ENCODE results near the gene PRKD2.
"Not testable (repeated sequence)": the region's sequence is repeated elsewhere in the genome, so short reads cannot be mapped to it uniquely, and the experiment has no call there.

The PRKD2 gene

DNA sequence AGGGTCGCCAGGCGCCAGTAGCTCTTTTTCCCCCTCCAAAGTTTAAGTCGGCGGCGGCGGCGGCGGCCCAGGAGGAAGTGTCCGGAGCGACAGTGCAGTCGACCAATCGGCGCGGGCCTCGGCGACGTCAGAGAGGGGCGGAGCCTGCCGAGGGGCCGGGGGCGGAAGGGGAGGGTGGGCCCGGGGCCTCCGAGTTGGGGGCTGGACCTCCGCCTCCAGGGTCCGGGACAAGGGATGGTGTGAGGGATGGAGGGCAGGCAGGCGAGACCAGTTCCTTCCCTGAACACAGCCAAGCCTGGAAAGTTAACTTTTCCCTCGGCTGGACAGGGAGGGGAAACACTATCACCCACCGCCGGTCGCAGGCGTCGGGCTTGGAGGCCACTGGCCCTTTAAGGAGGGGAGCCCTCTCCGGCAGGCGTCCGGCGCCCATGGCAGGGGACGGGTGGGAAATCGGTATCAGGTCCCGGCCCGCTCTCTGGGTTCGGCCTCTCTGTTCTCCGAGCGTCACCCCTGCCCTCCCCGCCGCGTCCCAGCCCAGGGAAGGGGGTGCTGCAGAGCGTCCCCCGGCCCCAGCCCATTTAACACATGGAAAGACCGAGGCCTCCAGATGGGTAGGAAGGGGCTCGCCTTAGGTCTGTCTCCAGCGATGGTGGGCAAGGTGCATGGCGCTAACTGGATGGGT, at the start of gene PRKD2:
PRKD2 (minus strand) TSS at position 81 of the 682 bp plus-strand sequence. CDS start 744 bp downstream, outside the sequence.
- peak; percentile 82 for DNase-seq

DNA sequence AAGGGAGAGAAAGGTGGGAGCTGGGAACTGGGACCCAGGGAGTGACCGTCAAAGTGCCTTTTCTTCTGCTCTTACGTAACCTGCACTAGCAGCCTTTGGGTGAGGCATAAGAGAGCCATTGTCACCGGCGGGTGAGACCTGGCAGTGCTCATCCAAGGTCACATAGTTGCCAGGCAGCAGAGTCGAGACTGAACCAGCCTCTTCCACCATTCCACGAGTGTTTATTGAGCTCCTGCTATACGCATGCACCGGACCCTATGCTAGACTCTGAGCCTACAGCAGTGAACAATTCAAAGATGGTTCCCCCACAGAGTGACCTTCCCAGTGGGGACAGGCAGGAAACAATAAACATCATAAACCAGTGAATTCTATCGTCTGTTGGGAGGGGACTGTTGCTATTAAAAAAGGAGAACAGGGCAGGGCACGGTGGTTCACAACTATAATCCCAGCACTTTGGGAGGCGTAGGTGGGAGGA, 47.9 kb upstream of the PRKD2 start:
- no peak for DNase-seq

- no peak for DNase-seq
Observed at GRCh38 chr19:46762245-46762890, 45.5 kb upstream of the PRKD2 start.

- no peak for DNase-seq
Observed at GRCh38 chr19:46761418-46761831, 44.5 kb upstream of the PRKD2 start.

DNA sequence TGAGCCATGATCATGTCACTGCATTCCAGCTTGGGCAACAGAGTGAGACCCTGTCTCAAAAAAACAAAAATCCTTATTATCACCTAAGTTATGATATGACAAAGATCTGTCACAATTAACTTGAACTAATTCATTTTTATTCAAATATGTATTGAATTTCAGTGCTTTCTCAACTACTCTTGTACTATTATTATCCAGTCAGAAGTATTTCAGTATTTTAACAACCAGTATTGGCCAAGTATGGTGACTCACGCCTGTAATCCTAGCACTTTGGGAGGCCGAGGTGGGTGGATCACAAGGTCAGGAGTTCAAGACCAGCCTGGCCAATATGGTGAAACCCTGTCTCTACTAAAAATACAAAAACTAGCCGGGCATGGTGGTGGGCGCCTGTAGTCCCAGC, 44.0 kb upstream of the PRKD2 start:
- not testable (repeated sequence) for DNase-seq

DNA sequence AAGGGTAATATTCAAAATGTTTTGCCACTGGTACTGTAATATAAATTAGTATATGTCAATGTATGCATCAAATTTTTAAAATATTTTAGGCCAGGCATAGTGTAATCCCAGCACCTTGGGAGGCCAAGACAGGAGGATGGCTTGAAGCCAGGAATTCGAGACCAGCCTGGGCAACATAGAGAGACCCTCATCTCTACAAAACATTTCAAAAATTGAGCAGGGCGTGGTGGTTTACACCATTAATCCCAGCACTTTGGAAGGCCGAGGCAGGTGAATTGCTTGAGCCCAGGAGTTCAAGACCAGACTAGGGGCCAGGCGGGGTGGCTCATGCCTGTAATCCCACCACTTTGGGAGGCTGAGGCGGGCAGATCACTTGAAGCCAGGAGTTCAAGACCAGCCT, 43.4 kb upstream of the PRKD2 start:
- DNase-seq: no peak

GRCh38 chr19:46759817-46760333, 43.0 kb upstream of the PRKD2 start:
- DNase-seq: no peak

DNA sequence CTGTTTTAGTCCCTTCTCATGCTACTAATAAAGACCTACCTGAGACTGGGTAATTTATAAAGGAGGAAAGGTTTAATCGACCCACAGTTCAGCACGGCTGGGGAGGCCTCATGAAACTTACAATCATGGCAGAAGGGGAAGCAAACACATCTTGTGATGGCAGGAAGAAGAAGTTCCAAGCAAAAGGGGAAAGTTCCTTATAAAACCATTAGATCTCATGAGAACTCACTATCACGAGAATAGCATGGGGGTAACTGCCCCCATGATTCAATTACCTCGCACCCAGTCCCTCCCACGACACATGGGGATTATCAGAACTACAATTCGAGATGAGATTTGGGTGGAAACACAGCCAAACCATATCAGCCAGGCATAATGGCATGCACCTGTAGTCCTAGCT, 42.3 kb upstream of the PRKD2 start:
- no peak for DNase-seq

GRCh38 chr19:46756544-46756888, 39.6 kb upstream of the PRKD2 start:
- no peak for DNase-seq

DNA sequence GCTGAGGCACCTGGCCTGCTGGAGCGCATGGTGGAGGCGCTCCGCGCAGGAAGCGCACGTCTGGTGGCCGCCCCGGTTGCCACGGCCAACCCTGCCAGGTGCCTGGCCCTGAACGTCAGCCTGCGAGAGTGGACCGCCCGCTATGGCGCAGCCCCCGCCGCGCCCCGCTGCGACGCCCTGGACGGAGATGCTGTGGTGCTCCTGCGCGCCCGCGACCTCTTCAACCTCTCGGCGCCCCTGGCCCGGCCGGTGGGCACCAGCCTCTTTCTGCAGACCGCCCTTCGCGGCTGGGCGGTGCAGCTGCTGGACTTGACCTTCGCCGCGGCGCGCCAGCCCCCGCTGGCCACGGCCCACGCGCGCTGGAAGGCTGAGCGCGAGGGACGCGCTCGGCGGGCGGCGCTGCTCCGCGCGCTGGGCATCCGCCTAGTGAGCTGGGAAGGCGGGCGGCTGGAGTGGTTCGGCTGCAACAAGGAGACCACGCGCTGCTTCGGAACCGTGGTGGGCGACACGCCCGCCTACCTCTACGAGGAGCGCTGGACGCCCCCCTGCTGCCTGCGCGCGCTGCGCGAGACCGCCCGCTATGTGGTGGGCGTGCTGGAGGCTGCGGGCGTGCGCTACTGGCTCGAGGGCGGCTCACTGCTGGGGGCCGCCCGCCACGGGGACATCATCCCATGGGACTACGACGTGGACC, 39.1 kb upstream of the PRKD2 start:
- DNase-seq: no peak

DNA sequence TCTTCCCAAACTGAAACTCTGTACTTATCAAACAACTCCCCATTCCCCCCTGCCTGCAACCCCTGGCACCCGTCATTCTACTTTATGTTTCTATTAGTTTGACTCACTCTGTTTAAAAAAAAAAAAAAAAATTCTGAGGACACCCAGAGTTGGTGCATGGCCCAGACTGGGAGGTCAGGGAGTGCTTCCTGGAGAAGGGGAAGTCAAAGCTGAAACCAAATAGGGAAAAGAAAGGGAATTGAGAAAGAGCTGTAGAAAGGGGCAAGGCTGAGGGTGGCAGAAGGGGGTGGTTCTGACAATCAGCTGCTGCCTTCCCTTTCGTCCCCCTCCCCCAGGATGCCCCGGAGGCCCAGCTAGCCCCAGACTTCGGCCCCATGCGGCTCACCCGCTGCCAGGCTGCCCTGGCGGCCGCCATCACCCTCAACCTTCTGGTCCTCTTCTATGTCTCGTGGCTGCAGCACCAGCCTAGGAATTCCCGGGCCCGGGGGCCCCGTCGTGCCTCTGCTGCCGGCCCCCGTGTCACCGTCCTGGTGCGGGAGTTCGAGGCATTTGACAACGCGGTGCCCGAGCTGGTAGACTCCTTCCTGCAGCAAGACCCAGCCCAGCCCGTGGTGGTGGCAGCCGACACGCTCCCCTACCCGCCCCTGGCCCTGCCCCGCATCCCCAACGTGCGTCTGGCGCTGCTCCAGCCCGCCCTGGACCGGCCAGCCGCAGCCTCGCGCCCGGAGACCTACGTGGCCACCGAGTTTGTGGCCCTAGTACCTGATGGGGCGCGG, 38.4 kb upstream of the PRKD2 start:
- DNase-seq: no peak

DNA sequence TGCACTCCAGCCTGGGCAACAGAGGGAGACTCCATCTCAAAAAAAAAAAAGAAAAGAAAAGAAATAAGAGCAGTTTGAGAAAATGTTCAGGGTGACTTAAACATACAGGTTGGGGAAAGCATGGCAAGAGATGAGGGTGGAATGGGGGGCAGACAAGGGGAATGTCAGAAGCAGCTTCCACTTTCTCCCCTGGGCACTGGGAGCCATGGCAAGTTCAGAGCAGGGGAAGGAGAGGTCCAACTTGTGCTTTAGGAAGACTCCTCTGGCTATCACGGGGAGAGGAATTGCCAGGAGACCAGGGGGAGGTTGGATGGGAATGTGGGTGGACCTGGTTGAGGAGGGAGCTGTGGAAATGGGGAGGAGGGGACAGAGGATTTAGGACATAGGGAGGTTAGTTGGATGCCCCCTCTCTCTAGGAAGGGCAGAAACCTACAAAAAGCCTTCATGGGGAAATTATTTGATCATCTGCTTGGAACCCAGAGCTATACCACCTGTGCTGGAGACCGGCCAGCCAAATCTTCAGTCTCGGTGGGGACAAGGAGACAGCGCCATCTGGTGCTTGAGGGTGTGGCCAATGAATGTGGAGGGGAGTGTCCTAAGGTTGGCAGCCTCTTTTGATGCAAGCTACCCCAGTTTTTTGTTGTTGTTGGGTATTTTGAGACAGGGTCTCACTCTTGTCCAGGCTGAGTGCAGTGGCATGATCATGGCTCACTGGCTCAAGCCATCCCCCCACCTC, 36.7 kb upstream of the PRKD2 start:
- DNase-seq: peak; percentile 43

DNA sequence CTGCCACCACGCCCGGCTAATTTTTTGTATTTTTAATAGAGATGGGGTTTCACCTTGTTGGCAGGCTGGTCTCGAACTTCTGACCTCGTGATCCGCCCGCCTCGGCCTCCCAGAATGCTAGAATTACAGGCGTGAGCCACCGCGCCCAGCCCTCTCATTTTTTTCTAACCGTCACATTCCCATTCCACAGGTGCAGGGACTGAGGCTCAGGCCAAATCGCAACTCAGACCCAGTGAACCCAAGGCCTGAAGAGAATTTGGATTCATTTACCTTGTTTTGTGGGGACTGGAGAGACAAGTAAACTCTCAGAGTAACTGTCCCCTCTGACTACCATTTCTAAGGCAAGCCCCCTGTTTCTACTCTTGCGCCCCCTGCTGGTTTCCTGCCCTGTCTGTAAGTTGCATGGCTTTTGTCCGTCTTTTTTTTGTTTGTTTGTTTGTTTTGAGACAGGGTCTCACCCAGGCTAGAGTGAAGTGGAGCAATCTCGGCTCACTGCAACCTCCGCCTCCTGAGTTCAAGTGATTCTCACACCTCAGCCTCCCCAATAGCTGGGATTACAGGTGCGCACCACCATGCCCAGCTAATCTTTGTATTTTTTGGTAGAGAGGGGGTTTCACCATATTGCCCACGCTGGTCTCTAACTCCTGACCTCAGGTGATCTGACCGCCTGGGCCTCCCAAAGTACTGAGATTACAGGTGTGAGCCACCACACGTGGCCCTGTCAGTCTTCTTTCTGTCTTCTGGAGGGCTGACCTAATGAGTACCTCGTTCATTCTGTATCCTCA, 31.6 kb upstream of the PRKD2 start:
- DNase-seq: peak; percentile 54

GRCh38 chr19:46746281-46747057, 29.6 kb upstream of the PRKD2 start, which contains the start of gene STRN4:
STRN4 (minus strand) TSS chr19:46746450; CDS start chr19:46746430, 20 bp downstream.
- peak; percentile 39 for DNase-seq

DNA sequence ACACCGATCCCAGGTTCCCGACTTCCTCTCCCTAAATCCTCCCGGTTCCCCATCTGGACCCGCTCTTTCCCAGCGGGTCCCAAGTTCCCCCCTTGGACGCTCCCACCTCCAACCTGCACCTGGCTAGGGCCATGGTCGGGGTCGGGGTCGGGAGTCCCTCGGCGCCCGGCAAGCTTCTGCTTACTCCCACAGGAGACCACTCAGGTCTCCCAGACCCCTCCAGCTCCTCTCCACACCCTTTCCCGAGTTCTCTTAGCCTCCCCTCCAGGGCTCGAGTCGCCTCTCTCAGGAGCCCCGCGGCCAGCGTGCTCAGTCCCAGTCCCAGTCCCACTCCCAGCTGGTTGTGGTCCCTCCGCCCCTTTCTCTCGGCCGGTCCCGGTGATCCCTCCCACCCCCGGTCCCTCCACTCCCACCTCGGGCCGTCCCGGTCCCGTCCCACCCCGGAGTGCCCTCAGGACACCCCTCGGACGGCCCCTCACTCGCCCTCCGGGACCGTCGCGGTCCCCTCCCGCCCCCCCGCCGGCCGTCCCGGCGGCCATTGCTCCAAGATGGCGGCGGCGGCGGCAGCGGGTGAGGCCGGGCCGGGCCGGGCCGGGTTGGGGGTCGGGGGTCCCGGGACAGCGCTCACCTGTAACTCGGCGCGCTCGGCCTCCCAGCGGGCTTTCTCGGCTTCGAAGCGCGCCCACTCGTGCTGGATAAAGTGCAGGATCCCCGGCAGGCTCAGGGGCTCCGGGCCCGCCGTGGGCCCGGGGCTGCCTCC, 28.8 kb upstream of the PRKD2 start, which contains the start of gene FKRP:
FKRP (plus strand) TSS at position 537 of the 760 bp plus-strand sequence. CDS start 9,394 bp downstream, outside the sequence.
- DNase-seq: no peak

GRCh38 chr19:46745030-46745429, 28.1 kb upstream of the PRKD2 start:
- DNase-seq: no peak

- no peak for DNase-seq
Observed at GRCh38 chr19:46744005-46744691, 27.2 kb upstream of the PRKD2 start.

GRCh38 chr19:46742926-46743480, 26.1 kb upstream of the PRKD2 start:
- no peak for DNase-seq

DNA sequence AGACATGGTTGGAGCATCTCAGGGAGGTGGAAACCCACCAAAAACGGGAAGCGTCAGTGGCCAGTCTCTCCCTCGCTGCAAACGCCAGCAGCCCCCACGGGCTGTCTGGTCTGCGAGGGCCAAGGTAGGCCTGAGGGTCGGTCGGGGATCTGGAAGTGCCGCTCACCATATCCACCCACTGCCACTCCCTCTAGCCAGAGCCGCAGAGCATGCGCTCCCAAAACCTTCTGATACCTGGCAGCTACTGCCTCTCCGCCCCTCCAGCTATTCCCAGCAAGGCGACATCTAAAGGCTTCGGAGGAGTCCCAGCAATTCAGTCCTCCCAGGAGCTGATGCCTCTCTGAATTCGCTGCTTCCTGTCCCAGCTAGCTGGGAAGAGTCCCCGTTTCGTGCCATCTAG, 24.5 kb upstream of the PRKD2 start:
- DNase-seq: no peak
